22Rv1 (cell line): ENCODE results near the gene SEMA5A.

Experiments
- ZFX ChIP-seq: fragments of 450-650 bp; IDR thresholded peaks from 2 replicates; pipeline ENCODE4 v1.6.1; 2017; ENCODE audit warnings: antibody characterized with exemption, borderline replicate concordance
- TF ChIP-seq, protein P1 (sequence below): fragments of 450-650 bp; IDR thresholded peaks from 2 replicates; pipeline ENCODE4 v1.5.1; 2017; ENCODE audit warnings: mild to moderate bottlenecking

DNA sequence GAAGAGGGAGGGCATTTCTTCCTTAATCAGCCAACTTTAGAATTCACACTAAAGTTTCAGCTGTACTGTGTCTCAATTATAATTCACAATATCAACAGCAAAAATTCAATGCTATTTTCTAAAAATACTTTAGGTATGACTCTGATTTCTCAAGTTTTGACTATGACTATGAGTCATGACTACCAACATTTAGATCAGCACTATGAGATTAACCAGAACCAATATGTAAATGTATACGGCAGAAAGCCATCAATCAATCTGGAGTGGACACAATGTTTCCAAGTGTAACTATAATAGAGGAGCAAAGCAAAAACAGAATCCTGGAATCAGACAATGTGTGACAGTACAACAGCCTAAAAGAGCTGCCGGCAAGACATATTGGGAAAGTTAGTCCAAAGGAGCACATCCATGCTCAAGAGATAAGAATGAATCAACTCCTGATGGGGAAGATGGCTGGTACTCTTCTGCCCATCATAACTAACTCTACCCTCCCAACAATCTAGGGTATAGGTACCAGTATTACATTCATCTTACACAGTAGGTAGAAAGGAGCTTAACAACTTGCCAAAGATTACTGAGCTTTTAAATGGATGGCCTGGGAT is 294.4 kb downstream of the SEMA5A start:
- TF ChIP-seq, protein P1, sequence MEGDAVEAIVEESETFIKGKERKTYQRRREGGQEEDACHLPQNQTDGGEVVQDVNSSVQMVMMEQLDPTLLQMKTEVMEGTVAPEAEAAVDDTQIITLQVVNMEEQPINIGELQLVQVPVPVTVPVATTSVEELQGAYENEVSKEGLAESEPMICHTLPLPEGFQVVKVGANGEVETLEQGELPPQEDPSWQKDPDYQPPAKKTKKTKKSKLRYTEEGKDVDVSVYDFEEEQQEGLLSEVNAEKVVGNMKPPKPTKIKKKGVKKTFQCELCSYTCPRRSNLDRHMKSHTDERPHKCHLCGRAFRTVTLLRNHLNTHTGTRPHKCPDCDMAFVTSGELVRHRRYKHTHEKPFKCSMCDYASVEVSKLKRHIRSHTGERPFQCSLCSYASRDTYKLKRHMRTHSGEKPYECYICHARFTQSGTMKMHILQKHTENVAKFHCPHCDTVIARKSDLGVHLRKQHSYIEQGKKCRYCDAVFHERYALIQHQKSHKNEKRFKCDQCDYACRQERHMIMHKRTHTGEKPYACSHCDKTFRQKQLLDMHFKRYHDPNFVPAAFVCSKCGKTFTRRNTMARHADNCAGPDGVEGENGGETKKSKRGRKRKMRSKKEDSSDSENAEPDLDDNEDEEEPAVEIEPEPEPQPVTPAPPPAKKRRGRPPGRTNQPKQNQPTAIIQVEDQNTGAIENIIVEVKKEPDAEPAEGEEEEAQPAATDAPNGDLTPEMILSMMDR: no peak
- TF ChIP-seq ZFX: no peak
